ENCODE measurements around the gene GSX1. TPM values are rescaled to one million over a fixed set of nuclear protein-coding genes. Genes with fewer than 3 reads are reported as not detected.

The GSX1 gene
- total RNA-seq, 1 donor from 2014 or later, result not detected

DNA sequence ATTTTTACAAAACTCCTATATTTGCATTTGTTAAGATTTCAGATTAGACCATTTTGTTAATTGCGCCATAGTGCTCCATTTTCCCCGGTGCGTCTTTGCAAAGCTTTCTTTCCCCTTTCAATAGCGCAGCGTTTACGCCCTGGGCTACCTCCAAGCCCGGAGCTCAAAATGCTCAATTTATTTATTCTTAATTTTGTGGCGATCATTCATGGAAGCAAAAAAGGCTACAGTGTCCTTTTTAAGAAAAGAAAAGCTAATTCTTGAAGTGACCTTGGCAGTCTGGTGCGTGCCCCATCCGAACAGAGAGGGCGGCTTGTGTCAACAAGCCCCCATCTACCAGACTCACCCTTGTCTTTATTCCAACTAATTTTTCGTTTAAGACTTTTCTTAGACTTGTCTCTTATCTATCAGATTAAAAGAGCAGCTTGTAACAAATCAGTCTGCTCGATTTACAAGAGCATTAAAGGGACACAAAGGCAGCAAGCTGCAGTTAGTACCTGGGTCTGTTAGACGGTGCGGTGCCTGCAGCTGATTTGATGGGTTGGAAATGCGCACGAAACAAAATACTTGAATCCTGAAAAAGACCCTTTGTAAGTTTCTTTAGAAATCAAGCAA lies 30.1 kb downstream of the GSX1 start:
- H3K27me3 Mint-ChIP-seq (ENCODE audit: insufficient read depth, low read depth), result peaks cover 75% of the 10 kb centered on the region
- Histone ChIP-seq H3K4me2 (peak overlapping the region; percentile 81), H3K9ac (no peak overlapping the region), H3K4me1 (peaks cover 53% of the 10 kb centered on the region), H3K4me3 (peak overlapping the region; percentile 42), H3K9me3 (ENCODE audit: low read depth) (no peaks in the 10 kb centered on the region), H4K20me1 (ENCODE audit: low read depth) (peaks cover 55% of the 10 kb centered on the region), H3F3A (ENCODE audit: low read depth) (peaks cover 42% of the 10 kb centered on the region), H2AFZ (replicated peaks) (no peak overlapping the region), H3K27me3 (peaks cover 100% of the 10 kb centered on the region), H3K27ac (no peak overlapping the region), H3K79me2 (ENCODE audit: low read depth) (no peaks in the 10 kb centered on the region), H3K36me3 (no peaks in the 10 kb centered on the region)
- H3K27ac Mint-ChIP-seq, result no peak overlapping the region
- peak; percentile 54 for DNase-seq (ENCODE audit: low spot score)
- H3K9me3 Mint-ChIP-seq, result no peaks in the 10 kb centered on the region
- TF ChIP-seq EZH2 (IDR thresholded peaks at IDR 0.05) (peak; percentile 79), EZH2phosphoT487 (IDR thresholded peaks at IDR 0.05) (peak; percentile 33)
- TF ChIP-seq, protein P1, sequence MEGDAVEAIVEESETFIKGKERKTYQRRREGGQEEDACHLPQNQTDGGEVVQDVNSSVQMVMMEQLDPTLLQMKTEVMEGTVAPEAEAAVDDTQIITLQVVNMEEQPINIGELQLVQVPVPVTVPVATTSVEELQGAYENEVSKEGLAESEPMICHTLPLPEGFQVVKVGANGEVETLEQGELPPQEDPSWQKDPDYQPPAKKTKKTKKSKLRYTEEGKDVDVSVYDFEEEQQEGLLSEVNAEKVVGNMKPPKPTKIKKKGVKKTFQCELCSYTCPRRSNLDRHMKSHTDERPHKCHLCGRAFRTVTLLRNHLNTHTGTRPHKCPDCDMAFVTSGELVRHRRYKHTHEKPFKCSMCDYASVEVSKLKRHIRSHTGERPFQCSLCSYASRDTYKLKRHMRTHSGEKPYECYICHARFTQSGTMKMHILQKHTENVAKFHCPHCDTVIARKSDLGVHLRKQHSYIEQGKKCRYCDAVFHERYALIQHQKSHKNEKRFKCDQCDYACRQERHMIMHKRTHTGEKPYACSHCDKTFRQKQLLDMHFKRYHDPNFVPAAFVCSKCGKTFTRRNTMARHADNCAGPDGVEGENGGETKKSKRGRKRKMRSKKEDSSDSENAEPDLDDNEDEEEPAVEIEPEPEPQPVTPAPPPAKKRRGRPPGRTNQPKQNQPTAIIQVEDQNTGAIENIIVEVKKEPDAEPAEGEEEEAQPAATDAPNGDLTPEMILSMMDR (IDR thresholded peaks at IDR 0.05), result no peak
- H3K4me3 Mint-ChIP-seq, result no peak overlapping the region
- H3K36me3 Mint-ChIP-seq, result no peaks in the 10 kb centered on the region
- no peaks in the 10 kb centered on the region for H3K4me1 Mint-ChIP-seq

DNA sequence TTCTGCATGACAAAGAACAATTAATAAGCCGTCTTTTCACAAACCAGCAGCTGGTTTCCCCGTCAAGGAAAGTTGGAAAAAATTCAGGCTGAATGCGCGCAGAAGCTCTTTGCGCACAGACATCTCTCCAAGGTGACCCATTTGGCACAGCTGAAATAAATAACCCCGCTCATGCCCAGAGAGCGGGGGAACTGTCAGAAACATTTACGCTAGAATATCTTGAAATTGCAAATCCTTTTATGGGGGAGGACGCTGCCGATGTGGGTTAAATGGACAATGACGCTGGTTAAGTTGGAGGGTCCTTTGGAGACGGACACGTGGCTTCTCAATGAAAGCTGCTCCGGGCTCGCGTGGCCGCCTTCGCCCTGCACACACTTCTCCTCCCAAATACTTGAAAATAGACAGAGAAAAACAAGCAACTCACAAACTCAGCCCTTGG lies 30.6 kb downstream of the GSX1 start:
- Histone ChIP-seq H3K9me3 (ENCODE audit: low read depth) (no peaks in the 10 kb centered on the region), H2AFZ (replicated peaks) (no peak overlapping the region), H3K27me3 (peaks cover 100% of the 10 kb centered on the region), H3K27ac (no peak overlapping the region), H3K79me2 (ENCODE audit: low read depth) (no peaks in the 10 kb centered on the region), H3K4me2 (peak overlapping the region; percentile 81), H3K4me3 (peak overlapping the region; percentile 42), H3K4me1 (peaks cover 53% of the 10 kb centered on the region), H4K20me1 (ENCODE audit: low read depth) (peaks cover 55% of the 10 kb centered on the region), H3F3A (ENCODE audit: low read depth) (peaks cover 42% of the 10 kb centered on the region), H3K9ac (no peak overlapping the region), H3K36me3 (no peaks in the 10 kb centered on the region)
- Mint-ChIP-seq H3K27ac (no peak overlapping the region), H3K27me3 (ENCODE audit: insufficient read depth, low read depth) (peaks cover 80% of the 10 kb centered on the region), H3K36me3 (no peaks in the 10 kb centered on the region), H3K4me3 (no peak overlapping the region), H3K4me1 (no peaks in the 10 kb centered on the region), H3K9me3 (no peaks in the 10 kb centered on the region)
- no peak for TF ChIP-seq EZH2phosphoT487 (IDR thresholded peaks at IDR 0.05)
- TF ChIP-seq, protein P1 (IDR thresholded peaks at IDR 0.05), result no peak
- TF ChIP-seq EZH2 (IDR thresholded peaks at IDR 0.05), result peak; percentile 63
- peak; percentile 39 for DNase-seq (ENCODE audit: low spot score)

DNA sequence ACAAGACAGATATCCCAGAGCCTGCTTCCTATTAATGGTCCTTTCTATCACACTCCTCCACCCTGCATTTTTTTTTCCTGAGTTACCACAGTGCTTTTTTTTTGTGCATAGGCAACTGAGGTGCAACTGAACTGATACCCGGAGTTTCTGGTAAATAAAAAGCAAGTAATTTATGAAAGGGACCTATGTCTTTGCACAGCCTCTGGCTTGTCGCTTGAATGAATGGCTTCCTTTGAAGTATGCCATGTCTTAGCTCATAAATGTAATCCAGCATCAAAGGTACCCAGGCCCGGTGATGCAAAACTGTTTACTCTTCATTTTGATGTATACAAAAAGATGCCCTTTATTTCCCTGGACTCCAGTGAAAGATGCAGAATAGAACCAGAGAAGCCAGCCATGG lies 31.8 kb downstream of the GSX1 start:
- no peaks in the 10 kb centered on the region for H3K9me3 Mint-ChIP-seq
- H3K9me3 ChIP-seq (ENCODE audit: low read depth), result no peaks in the 10 kb centered on the region
- no peak overlapping the region for H3K4me3 ChIP-seq
- peak overlapping the region; percentile 81 for H3K4me2 ChIP-seq
- no peak overlapping the region for H3K27ac Mint-ChIP-seq
- no peak overlapping the region for H3K4me3 Mint-ChIP-seq
- DNase-seq (ENCODE audit: low spot score), result no peak
- H3K36me3 ChIP-seq, result no peaks in the 10 kb centered on the region
- no peak for TF ChIP-seq EZH2phosphoT487 (IDR thresholded peaks at IDR 0.05)
- TF ChIP-seq, protein P1 (IDR thresholded peaks at IDR 0.05), result no peak
- no peak for TF ChIP-seq EZH2 (IDR thresholded peaks at IDR 0.05)
- no peaks in the 10 kb centered on the region for H3K79me2 ChIP-seq (ENCODE audit: low read depth)
- peaks cover 75% of the 10 kb centered on the region for H3K27me3 Mint-ChIP-seq (ENCODE audit: insufficient read depth, low read depth)
- no peak overlapping the region for H3K9ac ChIP-seq
- H3K27ac ChIP-seq, result no peak overlapping the region
- H2AFZ ChIP-seq (replicated peaks), result no peak overlapping the region
- H3K27me3 ChIP-seq, result peaks cover 100% of the 10 kb centered on the region
- no peaks in the 10 kb centered on the region for H3K4me1 Mint-ChIP-seq
- H3F3A ChIP-seq (ENCODE audit: low read depth), result peaks cover 42% of the 10 kb centered on the region
- peaks cover 55% of the 10 kb centered on the region for H4K20me1 ChIP-seq (ENCODE audit: low read depth)
- H3K4me1 ChIP-seq, result peaks cover 53% of the 10 kb centered on the region
- no peaks in the 10 kb centered on the region for H3K36me3 Mint-ChIP-seq

Data from neural progenitor cell (in vitro differentiated cells).